ENCODE results near the gene MYH11.
"Not testable (repeated sequence)": the region's sequence is repeated elsewhere in the genome, so short reads cannot be mapped to it uniquely, and the experiment has no call there.

MYH11 gene

GRCh38 chr16:15655561-15655960 lies 201.3 kb downstream of the MYH11 start:
- not testable (repeated sequence) for H3K9ac ChIP-seq (ENCODE audit: low read length); H3K4me1 ChIP-seq (ENCODE audit: control insufficient read depth, insufficient read depth, low read length); H3K27me3 ChIP-seq (ENCODE audit: control insufficient read depth, insufficient read depth, low read length); H3K9me3 ChIP-seq (ENCODE audit: control insufficient read depth, low read length); H3K36me3 ChIP-seq (ENCODE audit: control insufficient read depth, insufficient read depth, low read length); H3K4me3 ChIP-seq (ENCODE audit: low read length)

GRCh38 chr16:15654591-15654990 lies 202.2 kb downstream of the MYH11 start:
- Histone ChIP-seq H3K4me3 (ENCODE audit: low read length) (no peak overlapping the region), H3K27me3 (ENCODE audit: control insufficient read depth, insufficient read depth, low read length) (no peaks in the 10 kb centered on the region), H3K9ac (ENCODE audit: low read length) (no peak overlapping the region), H3K9me3 (ENCODE audit: control insufficient read depth, low read length) (no peaks in the 10 kb centered on the region), H3K4me1 (ENCODE audit: control insufficient read depth, insufficient read depth, low read length) (peaks cover 4% of the 10 kb centered on the region), H3K36me3 (ENCODE audit: control insufficient read depth, insufficient read depth, low read length) (no peaks in the 10 kb centered on the region)

GRCh38 chr16:15653227-15653626 lies 203.6 kb downstream of the MYH11 start:
- Histone ChIP-seq H3K4me3 (ENCODE audit: low read length) (no peak overlapping the region), H3K9me3 (ENCODE audit: control insufficient read depth, low read length) (no peaks in the 10 kb centered on the region), H3K36me3 (ENCODE audit: control insufficient read depth, insufficient read depth, low read length) (no peaks in the 10 kb centered on the region), H3K27me3 (ENCODE audit: control insufficient read depth, insufficient read depth, low read length) (no peaks in the 10 kb centered on the region), H3K9ac (ENCODE audit: low read length) (no peak overlapping the region), H3K4me1 (ENCODE audit: control insufficient read depth, insufficient read depth, low read length) (peaks cover 8% of the 10 kb centered on the region)

All from mucosa of stomach (tissue), 1 donor.